ENCODE data around the gene RACK1. TPM values are rescaled to one million over a fixed set of nuclear protein-coding genes. Genes with fewer than 3 reads are reported as not detected.
A peak's percentile ranks its signal among the peaks of the same experiment; 100 is the strongest.

Gene RACK1
- total RNA-seq, 2 experiments from 2014 or later, result 2,077 to 5,614 TPM

DNA sequence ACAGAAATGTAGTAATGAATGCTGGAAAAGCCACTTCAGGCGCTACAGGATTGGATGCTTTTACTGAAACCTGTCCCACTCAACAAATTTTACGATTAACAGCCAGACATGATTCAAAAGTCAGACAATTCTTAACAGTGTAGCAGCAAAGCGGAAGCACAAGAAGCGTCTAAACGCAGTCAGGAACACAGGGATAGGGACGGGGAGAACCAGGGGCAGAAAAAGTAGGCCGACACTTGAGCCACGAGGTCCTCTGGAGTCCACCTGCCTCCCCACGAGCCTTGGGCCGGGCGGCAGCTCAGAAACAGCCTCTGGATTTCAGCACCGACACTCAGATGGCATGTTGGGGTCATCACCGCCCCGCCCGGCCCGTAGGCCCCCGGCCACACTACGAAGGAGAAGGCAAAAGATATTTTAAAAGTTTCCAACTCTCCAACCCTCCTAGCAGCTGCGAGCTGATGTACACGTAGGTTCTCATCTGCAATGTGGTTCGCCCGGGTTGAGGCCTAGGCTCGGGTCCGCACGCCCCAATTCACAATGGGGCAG is 615 bp downstream of the RACK1 start:
- peaks cover 88% of the 10 kb centered on the region for H3K79me2 ChIP-seq (ENCODE audit: insufficient read depth, low read depth, low read length)
- TSS peak; percentile 66 for BruUV-seq (replicated peaks)
- ChIA-PET CTCF (ENCODE audit: unreplicated experiment) (no interaction called here), POLR2A (interaction anchor here (0.7 to 1.4 kb wide), 3 partner anchors 14 to 435 kb away, joined by 3 to 7 read pairs (median 3); no protein-coding TSS in a partner anchor)
- H3K4me3 ChIP-seq (ENCODE audit: low read depth, low read length, poor library complexity, severe bottlenecking), result peak overlapping the region; percentile 89
- H3K9me3 ChIP-seq (ENCODE audit: low read length), result no peaks in the 10 kb centered on the region
- H4K20me1 ChIP-seq (ENCODE audit: insufficient read depth, low read length), result peaks cover 41% of the 10 kb centered on the region
- peaks cover 55% of the 10 kb centered on the region for H3K36me3 ChIP-seq (ENCODE audit: insufficient read depth, low read length)
- H3K4me1 ChIP-seq (ENCODE audit: insufficient read depth, low read length, poor library complexity, severe bottlenecking), result peaks cover 47% of the 10 kb centered on the region
- TF ChIP-seq, protein P1, sequence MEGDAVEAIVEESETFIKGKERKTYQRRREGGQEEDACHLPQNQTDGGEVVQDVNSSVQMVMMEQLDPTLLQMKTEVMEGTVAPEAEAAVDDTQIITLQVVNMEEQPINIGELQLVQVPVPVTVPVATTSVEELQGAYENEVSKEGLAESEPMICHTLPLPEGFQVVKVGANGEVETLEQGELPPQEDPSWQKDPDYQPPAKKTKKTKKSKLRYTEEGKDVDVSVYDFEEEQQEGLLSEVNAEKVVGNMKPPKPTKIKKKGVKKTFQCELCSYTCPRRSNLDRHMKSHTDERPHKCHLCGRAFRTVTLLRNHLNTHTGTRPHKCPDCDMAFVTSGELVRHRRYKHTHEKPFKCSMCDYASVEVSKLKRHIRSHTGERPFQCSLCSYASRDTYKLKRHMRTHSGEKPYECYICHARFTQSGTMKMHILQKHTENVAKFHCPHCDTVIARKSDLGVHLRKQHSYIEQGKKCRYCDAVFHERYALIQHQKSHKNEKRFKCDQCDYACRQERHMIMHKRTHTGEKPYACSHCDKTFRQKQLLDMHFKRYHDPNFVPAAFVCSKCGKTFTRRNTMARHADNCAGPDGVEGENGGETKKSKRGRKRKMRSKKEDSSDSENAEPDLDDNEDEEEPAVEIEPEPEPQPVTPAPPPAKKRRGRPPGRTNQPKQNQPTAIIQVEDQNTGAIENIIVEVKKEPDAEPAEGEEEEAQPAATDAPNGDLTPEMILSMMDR (conservative IDR thresholded peaks at IDR 0.05; ENCODE audit: low read length), result no peak
- TF ChIP-seq EZH2phosphoT487 (IDR thresholded peaks at IDR 0.05; ENCODE audit: borderline replicate concordance, low read depth, low read length), result no peak
- no peak overlapping the region for H2AFZ ChIP-seq (ENCODE audit: low read length)
- peak overlapping the region; percentile 98 for H3K4me2 ChIP-seq (ENCODE audit: low read length)
- H3K9me2 ChIP-seq (ENCODE audit: insufficient read depth, low read length), result no peaks in the 10 kb centered on the region
- intact Hi-C loops (cut with micrococcal nuclease; ENCODE audit: unreplicated experiment), result loop anchor here (1.0 kb wide), 1 partner anchor 20 kb away; the partner anchor contains the start of gene TRIM41
- peak overlapping the region; percentile 89 for H3K27ac ChIP-seq (ENCODE audit: low read depth, low read length, poor library complexity, severe bottlenecking)
- peak; percentile 43 for DNase-seq (ENCODE audit: low spot score)

DNA sequence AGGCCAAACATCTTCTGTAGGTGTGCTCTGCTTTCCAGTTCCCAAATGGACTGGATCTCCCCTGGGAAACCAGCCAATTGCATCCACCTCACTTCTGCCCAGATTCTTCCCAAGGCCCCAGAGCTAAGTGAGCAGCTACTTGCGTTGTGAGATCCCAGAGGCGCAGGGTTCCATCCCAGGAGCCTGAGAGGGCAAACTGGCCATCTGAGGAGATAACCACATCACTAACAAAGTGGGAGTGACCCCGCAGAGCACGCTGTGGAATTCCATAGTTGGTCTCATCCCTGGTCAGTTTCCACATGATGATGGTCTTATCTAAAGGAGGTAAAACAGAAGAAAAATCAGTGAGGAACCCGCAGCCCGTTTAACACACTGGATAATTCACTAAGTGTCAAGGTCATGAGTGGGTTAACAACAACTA is 1.7 kb downstream of the RACK1 start:
- Histone ChIP-seq H2AFZ (ENCODE audit: low read length) (no peak overlapping the region), H4K20me1 (ENCODE audit: insufficient read depth, low read length) (peaks cover 50% of the 10 kb centered on the region), H3K9me3 (ENCODE audit: low read length) (no peaks in the 10 kb centered on the region), H3K4me1 (ENCODE audit: insufficient read depth, low read length, poor library complexity, severe bottlenecking) (peaks cover 38% of the 10 kb centered on the region), H3K4me3 (ENCODE audit: low read depth, low read length, poor library complexity, severe bottlenecking) (peak overlapping the region; percentile 89), H3K9me2 (ENCODE audit: insufficient read depth, low read length) (no peaks in the 10 kb centered on the region), H3K79me2 (ENCODE audit: insufficient read depth, low read depth, low read length) (peaks cover 82% of the 10 kb centered on the region), H3K36me3 (ENCODE audit: insufficient read depth, low read length) (peaks cover 66% of the 10 kb centered on the region), H3K4me2 (ENCODE audit: low read length) (peak overlapping the region; percentile 98), H3K27ac (ENCODE audit: low read depth, low read length, poor library complexity, severe bottlenecking) (peak overlapping the region; percentile 89)
- DNase-seq (ENCODE audit: low spot score), result no peak
- TF ChIP-seq, protein P1 (conservative IDR thresholded peaks at IDR 0.05; ENCODE audit: low read length), result no peak
- no peak for TF ChIP-seq EZH2phosphoT487 (IDR thresholded peaks at IDR 0.05; ENCODE audit: borderline replicate concordance, low read depth, low read length)
- ChIA-PET POLR2A (interaction anchor here (0.6 kb wide), 1 partner anchor 20 kb away, joined by 4 read pairs; no protein-coding TSS in a partner anchor), CTCF (ENCODE audit: unreplicated experiment) (no interaction called here)
- BruUV-seq (replicated peaks), result no TSS peak
- intact Hi-C loops (cut with micrococcal nuclease; ENCODE audit: unreplicated experiment), result no loop called here

DNA sequence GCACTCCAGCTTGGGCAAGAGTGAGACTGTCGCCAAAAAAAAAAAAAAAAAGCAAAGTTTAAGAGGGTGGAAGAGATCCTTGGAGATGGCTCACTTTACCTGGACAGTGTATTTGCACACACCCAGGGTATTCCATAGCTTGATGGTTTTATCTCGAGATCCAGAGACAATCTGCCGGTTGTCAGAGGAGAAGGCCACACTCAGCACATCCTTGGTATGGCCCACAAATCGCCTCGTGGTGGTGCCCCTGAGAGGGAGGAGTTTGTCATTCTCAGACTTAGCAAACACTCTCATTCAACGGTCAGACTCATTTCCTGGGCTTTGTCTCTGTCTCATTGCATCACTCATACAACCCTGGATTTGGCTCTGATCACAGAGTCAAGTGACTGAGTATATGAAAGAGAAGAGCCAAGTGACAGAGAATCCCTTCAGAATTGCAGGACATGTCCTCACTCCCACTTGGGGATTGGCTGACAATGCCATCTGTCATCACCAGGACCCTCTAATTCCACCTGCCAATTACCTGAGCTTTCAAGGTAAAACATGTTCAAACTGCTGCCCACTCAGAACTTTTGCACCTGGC is 2.2 kb downstream of the RACK1 start:
- peak; percentile 73 for DNase-seq (ENCODE audit: low spot score)
- H2AFZ ChIP-seq (ENCODE audit: low read length), result no peak overlapping the region
- peaks cover 50% of the 10 kb centered on the region for H4K20me1 ChIP-seq (ENCODE audit: insufficient read depth, low read length)
- peak overlapping the region; percentile 89 for H3K4me3 ChIP-seq (ENCODE audit: low read depth, low read length, poor library complexity, severe bottlenecking)
- H3K9me2 ChIP-seq (ENCODE audit: insufficient read depth, low read length), result no peaks in the 10 kb centered on the region
- POLR2A ChIA-PET, result interaction anchor here (0.6 to 1.0 kb wide), 6 partner anchors 8 to 444 kb away, joined by 3 to 7 read pairs (median 4); no protein-coding TSS in a partner anchor
- H3K4me2 ChIP-seq (ENCODE audit: low read length), result peak overlapping the region; percentile 98
- no peaks in the 10 kb centered on the region for H3K9me3 ChIP-seq (ENCODE audit: low read length)
- intact Hi-C loops (cut with micrococcal nuclease; ENCODE audit: unreplicated experiment), result no loop called here
- peaks cover 32% of the 10 kb centered on the region for H3K4me1 ChIP-seq (ENCODE audit: insufficient read depth, low read length, poor library complexity, severe bottlenecking)
- peaks cover 71% of the 10 kb centered on the region for H3K36me3 ChIP-seq (ENCODE audit: insufficient read depth, low read length)
- CTCF ChIA-PET (ENCODE audit: unreplicated experiment), result no interaction called here
- TF ChIP-seq EZH2phosphoT487 (IDR thresholded peaks at IDR 0.05; ENCODE audit: borderline replicate concordance, low read depth, low read length), result no peak
- TF ChIP-seq, protein P1 (conservative IDR thresholded peaks at IDR 0.05; ENCODE audit: low read length), result peak; percentile 30; the same call in 1 of the 2 replicates
- peaks cover 76% of the 10 kb centered on the region for H3K79me2 ChIP-seq (ENCODE audit: insufficient read depth, low read depth, low read length)
- H3K27ac ChIP-seq (ENCODE audit: low read depth, low read length, poor library complexity, severe bottlenecking), result peak overlapping the region; percentile 89
- no TSS peak for BruUV-seq (replicated peaks)
